GM18861 (cell line): ENCODE measurements around the gene VMP1.

Source experiments
- ATAC-seq: cut with Tn5 transposase; IDR thresholded peaks from one replicate; pipeline ENCODE4 v1.9.1; 2021; ENCODE audit not compliant: unreplicated experiment

Gene VMP1

DNA sequence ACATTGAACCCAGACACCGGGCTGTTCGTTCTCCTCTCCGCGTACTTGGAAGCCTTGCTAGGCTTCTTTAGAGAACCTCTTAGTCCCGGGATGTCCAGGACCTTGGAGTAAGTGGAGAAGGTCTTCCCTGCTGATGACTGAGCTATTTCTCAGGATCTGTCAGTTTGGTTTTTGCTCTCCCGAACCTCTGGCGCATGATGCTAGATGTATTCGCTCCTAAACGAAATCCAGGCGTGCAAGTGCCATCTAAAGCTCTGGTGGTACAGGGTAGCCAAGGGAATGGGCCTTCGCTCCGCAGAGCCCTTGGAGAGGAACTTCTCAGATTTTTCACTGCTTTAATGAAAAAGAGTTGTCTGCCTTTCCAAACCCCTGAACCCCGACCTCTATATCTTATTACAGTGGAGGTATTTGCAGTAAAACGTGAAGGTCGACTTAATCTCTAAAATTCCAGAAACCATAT is 547 bp downstream of the VMP1 start:
- ATAC-seq = no peak

DNA sequence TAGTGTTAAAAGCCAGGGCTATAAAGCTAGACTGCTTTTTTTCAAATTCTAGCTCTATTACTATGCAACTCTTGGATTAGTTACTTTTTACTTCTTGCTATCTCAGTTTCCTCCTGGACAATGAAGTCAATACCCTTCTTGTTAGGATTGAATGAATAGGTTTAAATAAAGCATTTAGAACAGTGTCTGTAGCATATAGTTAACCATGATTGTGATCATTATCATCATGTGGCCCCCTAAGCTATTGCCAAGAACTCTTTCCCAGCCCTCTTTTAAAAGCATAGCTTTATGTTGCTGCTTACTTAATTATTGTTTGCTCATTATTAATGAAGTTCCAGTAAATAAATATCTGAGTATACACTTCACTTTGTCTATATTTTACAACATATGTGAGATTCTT is 4.5 kb downstream of the VMP1 start:
- no peak for ATAC-seq

DNA sequence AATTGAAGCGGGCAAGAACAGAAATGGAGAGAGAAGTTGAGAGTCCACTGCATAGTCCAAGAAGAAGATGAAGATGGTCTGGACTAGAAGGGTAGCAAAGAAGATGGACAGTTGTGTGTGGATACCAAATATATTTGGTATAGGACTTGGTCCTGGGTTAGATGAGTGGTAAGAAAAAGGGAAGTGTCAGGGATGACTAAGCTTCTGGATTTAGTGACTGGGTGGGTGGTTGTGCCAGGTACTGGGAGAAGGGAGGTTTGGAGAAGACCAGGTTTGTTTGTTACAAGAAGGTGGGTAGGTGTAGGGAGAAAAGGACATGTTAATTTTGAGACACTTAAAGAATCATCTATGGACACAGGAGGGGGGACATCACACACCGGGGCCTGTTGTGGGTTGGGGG is 5.4 kb downstream of the VMP1 start:
- no peak for ATAC-seq

DNA sequence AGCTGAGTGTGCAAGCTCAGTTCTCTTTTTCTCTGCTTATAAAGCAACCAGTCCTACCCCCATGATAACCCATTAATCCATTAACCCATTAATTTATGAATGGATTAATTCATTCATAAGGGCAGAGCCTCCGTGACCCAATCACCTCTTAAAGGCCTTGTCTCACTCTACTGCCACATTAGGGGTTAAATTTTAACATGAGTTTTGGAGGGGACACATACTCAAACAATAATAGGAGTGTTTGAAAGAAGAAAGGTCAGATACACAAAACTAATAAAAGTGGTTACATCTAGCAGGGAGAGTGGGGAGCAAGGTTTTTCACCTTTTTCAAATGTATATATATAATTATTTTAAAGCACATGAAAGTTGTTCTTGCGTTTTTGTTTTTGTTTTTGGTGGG is 6.8 kb downstream of the VMP1 start:
- no peak for ATAC-seq

DNA sequence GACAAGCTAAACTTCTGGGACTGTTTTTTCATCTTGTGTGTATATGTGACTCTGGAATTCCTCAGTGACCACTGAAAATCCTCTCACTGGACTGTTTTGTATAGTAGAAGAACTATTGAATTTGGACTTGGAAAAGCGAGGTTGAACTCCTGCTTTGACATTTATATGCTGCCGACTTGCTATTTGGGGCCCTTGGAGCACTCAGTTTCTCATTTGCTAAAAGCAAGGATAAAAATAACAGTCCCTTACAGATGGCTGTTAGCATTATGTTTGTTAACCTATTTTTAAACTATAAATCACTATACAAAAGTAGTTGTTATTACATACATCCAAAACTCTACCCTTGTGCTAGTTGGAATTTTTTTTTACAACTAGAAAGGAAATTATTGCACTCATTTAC is 9.0 kb downstream of the VMP1 start:
- no peak for ATAC-seq

DNA sequence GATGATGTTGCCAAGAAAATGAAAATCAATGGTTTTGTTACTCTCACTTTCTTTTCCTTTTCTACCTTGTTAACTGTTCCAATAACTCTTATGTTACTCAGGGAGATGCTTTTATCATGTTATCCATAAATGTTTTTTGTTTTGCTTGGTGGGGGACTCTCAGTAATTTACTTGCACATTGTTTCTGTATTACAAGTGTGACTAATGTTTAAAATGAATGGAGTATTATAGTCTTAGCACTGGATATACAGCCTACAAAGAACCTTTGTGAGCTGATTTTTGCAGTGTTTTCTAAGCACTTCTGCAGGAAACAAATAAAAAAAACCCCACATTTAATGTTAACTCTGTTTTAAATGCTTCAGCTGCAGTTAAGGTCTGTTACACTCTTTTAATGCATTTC is 12.1 kb downstream of the VMP1 start:
- ATAC-seq = no peak

DNA sequence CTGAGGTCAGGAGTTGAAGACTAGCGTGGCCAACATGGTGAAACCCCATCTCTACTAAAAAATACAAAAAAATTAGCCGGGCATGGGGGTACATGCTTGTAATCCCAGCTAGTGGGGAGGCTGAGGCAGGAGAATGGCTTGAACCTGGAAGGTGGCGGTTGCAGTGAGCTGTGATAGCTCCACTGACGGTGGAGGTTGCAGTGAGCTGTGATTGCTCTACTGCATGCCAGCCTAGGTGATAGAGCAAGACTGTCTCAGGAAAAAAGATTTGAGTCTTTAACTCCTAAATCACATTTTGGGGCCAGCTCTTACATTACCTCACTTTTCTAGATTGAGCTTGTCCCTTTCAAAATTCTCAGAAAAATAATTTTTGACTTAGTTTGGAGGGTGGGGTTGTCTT is 15.2 kb downstream of the VMP1 start:
- ATAC-seq = no peak

DNA sequence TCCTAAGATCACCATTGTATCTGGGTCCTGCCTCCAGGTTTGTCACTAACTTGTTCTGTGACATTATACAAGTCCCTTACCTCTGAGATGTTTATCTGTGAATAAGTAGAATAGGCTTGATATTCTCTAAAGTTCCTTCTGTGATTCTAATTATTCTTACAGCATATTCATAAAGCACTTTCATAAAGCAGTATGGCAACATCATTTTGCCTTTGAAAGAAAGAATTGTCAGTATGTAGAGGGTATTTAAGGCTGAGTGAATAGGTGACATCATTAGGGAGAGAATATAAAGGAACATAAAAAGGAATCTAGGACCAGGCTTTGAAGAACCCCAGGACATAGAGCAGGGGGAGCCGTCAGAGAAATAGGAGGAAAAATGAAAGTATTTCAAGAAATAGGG is 15.6 kb downstream of the VMP1 start:
- no peak for ATAC-seq

DNA sequence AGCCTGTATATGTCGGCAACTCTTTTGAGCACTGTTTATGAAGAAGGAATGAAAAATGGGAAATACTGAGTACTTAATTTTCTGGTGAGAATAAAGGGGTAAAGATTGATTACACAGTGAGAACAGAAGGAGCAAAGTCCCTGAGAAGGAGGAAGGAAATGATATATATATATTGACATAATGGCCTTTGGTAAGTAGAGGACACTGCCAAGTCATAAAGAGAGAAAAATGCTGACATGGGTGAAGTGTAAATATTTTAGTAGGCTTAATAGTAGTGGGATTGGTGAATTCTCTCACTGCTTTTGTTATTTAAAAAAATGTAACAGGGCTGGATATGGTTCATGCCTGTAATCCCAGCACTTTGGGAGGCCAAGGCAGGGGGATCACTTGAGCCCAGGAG is 16.2 kb downstream of the VMP1 start:
- ATAC-seq = no peak

DNA sequence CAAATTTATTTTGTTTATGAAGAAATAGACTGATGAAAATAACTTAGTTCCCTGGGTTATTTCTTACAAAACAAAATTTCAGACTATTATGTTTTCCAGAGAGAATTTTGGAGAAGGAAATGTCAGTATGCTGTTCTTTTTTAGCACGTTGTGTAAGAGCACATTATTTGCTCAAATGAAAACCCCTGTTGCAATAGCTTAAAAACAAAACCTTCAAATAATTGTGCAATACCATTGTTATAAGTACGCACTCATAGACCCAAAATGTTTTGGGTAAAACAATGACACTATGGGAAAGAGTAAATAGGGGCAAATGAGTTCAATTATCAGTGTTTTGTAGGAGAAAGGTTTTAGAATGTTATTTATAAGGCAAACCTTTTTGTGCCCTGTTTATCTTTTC is 18.2 kb downstream of the VMP1 start:
- no peak for ATAC-seq

DNA sequence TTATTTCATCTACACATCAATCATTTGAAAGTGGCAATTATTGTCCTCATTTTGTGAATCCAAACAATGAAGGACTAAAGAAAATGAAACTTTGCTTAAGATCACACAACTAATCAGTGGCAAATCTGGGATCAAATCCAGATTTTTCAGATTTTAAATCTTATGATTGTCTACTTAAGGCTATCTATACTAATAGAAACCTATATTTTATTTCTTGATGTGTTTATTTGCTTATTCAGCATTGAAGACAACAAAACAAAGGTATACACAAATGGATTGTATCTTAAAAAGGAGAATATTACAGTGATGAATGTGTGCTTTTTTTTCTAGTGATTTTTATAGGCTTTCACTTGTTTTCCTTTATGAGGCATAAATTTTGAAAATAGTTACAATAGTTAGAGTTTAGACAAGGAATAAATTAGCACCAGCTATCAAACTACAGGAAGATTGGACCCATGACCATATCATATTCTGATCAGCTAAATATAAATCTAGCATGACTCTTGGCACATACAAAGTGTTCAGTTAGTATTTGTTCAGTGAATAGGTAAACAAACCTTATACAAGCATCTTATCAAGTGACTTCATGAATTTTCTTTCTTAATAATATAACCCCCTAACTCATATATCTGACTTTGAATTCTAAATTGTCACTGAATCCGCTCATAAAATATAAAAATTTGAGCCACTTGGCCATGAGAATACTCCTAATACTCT is 20.5 kb downstream of the VMP1 start:
- no peak for ATAC-seq

DNA sequence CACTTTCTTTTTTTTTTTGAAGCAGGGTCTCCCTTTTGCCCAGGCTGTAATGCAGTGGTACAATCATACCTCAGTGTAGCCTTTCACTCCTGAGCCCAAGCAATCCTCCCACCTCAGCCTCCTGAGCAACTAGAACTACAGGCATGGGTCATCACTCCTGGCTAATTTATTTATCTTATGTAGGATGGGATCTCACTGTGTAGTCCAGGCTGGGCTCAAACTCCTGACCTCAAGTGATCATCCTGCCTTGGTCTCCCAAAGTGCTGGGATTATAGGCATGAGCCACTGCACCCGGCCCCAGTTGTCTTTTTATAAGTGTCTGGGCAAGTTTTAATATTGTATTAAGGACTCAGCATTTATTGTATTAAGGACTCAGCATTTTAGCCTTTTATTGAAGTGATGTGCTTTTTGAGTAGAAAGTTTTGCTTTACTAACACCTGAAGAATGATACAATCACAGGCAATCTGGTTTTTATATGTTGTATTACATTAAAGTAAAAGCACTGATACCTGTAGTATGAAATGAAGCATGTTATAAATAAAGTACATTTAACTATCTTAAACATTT is 22.9 kb downstream of the VMP1 start:
- ATAC-seq = no peak

DNA sequence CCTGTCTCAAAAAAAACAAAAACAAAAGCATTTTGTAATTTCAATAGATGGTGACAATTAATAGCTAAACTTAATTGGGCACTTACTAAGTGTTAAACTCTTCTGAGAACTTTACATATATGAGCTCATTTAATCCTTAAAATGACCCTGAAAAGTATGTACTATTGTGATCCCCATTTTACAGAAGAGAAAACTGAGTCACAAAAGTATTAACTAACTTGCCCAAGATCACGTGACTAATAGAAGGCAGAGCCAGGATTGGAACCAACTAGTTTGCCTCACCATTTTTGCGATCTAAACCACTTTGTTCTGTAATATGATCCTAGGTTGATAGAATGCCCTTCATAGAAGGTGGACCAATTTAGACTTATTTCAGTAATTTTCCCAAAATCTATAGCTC is 26.2 kb downstream of the VMP1 start:
- no peak for ATAC-seq

DNA sequence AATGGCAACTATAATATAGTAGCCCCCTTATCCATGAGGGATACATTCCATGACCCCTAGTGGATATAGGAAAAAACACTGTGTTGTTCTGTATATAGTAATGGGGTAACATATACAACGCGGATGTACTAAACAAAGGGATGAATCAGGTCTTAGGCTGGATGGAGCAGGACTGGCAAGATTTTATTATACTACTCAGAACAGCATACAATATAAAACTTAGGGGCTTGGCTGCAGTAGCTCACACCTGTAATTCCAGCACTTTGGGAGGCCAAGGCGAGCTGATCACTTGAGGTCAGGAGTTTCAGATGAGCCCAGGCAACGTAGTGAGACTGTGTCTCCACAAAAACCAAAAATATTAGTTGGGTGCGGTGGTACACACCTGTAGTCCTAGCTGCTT is 26.8 kb downstream of the VMP1 start:
- no peak for ATAC-seq

DNA sequence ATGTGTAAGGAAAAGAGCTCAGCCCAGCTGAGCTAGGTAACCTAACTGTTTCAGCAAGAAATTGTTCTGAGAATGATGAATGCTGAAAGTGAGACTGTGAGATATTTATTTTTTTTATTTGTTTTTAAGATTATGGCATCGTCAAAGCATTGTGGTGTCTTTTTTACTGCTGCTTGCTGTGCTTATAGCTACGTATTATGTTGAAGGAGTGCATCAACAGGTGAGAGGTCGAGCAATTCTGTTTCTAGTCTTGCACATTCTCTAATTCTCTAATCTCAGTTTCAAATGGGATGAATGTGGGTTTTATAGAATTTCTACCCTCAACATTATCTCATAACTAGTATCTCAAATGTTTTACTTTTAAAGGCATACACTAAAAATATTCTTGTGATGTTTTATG is 29.9 kb downstream of the VMP1 start:
- no peak for ATAC-seq

DNA sequence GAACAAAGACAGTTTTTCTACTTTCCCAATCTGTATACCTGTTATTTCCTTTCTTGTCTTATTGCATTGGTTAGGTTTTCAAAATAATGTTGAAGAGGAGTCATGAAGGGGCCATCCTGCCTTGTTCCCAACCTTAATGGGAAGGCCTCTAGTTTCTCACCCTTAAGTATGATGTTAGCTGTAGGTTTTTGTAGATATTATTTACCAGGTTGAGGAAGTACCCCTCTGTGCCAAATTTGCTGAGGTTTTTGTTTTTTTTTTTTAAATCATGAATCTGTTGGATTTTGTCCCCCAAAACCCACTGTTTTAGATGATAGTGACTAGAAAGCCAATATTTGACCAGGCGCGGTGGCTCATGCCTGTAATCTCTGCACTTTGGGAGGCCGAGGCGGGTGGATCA is 36.4 kb downstream of the VMP1 start:
- ATAC-seq = no peak

DNA sequence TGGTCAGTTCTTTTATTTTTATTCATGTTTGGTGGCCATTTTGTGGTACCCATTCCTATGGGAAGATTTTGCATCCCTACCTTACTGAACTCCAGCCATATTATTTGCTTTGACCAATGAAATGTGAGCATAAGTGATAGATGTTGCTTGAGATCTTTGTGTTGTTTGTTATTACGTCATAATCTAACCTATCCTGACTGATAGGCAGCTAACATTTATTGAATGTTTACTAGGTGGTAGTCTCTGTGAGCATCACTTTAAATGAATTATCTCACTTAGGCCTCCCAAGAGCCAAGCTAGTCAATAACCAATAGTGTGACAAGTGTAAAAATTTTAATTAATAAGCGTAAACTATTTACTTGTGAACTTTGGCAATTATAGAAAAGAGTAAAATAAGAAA is 37.6 kb downstream of the VMP1 start:
- ATAC-seq = no peak

DNA sequence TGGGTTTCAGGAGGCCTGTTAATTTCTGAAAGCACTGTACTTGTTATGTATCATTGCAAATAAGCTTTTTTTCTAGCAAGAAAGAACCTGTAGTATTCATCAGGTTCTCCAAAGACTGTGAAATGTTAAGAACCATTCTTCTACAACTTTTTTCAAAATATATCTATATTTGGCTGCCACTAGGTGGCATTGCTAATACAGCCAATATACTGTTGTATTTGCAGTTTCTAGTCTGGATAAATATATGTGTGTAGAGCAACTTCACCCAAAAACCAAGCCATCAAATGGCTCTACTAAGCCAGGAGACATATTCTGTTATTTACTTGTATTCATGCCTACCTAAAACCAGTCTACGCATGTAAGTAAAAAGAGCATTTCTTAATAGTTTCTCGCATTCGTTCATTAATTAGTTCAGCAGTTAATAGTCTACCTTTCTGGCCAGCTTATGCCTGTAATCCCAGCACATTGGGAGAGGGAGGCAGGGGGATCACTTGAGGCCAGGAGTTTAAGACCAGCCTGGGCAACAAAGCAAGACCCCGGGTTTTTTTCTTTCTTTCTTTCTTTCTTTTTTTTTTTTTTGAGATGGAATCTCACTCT is 39.5 kb downstream of the VMP1 start:
- ATAC-seq = no peak

DNA sequence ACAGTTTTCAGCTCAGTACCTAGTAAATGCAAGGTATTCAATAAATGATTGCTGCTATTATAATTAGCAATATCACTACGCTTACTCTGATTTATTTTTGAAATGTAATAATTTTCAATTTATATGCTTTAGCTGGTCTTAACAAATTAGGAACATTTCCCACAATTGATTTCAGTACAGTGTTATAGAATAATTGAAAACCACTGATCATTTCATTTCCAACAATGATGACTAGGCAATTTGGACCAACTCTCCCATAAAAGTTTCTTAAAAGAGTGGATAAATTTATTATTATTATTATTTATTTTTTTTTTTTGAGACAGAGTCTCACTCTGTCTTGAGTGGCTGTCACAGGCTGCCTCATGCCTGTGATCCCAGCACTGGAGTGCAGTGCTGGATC is 41.1 kb downstream of the VMP1 start:
- no peak for ATAC-seq

DNA sequence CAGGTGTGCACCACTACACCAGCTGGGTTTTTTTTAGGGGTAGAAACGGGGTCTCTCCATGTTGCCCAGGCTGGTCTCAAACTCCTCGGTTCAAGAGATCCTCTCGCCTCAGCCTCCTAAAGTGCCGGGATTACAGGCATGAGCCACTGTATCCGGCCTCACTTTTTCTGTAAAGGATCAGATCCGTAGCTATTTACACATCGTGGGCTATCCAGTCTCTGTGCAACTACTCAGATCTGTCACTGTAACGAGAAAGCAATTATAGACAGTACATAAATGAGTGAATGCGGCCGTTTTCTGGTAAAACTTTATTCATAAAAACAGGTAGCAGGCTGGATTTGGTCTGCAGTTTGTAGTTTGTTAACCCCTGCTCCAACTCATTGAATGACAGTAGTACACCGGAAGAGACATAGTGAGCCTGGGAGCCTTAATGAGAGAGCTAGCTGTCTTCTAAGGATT is 44.5 kb downstream of the VMP1 start:
- ATAC-seq = no peak

DNA sequence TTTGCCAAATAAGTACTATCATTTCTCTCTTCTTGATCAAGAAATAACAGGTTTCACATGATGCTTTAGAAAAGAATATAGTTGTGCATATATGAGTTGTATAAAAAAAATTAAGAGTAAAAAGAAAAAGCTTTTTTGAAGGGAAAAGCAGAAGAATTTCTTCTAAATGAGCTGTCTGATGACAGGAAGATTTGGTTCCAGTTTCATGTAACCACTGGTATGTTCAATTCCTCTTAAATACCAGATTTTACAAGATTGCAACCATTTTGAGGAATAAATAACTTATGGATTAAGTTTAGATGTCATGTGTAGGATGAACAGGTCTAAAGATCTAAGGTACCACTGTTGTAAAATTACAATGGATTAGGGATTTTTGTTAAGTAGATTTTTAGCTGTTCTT is 45.0 kb downstream of the VMP1 start:
- no peak for ATAC-seq

DNA sequence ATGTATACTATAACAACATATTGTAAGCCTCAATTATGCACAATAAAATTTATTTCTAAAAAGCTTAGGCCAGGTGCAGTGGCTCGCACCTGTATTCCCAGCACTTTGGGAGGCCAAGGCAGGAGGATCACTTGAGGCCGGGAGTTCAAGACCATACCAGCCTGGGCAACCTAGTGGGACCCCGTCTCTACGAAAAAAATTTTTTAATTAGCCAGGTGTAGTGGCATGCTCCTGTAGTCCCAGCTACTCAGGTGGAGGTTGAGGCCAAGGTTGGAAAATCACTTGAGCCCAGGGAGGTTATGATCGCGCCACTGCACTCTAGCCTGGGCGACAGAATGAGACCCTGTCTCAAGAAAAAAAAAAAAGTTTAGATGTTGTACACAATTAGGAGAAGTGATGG is 45.5 kb downstream of the VMP1 start:
- ATAC-seq = no peak
